Stimulated activated CD4-positive, alpha-beta T cell treated with anti-CD3 and anti-CD28 coated beads, Interleukin-2, amount 100 ng/mL, for 24 hours (primary cell): Measurements from ENCODE around the gene LRMDA.

ENCODE experiments used
- DNase-seq, 2 donors: peaks; one replicate each; pipeline ENCODE4 v3.0.0-alpha.2; 2020

Gene LRMDA

DNA sequence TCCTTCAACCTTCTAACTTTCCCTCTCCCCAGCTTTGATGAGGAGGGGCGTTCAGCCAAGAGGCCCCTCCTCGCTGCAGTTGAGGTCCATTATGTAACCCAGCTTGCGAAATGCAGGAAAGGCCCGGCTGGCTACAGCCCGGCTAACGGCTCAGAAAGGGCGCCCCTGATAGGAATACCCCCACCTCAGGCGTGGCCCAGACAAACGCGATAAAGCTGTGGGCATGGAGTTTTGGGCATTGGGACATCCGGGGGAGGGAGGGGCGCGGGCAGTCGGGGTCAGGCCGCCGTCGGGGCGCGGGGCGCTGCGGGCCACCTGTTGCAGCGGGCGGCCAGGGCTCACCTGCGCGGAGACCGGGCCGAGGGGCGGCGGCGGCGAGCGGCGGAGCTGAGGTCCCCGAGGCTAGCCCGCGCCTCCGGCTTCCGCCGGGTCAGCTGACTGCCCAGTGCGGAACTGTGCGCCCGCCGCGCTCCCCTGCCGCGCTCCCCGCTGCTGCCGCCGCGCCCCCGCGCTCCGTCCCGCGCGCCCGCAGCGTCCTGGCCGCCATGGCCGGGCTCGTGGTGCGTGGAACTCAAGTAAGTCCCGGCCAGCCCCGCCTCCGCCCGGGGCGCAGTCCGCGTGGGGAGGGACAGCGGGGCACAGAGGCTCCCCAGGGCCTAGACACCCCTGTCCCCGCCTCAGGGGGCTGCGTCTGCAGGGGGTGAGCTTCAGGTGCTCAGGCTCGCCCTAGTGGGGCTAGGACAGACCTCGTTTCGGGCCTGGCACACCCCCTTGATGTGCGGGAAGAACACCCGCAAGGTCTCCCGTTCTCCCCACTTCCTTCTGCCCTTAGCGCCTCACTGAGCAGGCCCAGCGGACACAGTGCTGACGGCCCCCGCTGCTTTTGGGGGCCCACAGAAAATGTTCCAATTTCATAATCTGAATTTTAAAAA is at the start of gene LRMDA:
Gene LRMDA (plus strand): TSS at position 445 of the 932 bp plus-strand sequence.
- DNase-seq: no peak

DNA sequence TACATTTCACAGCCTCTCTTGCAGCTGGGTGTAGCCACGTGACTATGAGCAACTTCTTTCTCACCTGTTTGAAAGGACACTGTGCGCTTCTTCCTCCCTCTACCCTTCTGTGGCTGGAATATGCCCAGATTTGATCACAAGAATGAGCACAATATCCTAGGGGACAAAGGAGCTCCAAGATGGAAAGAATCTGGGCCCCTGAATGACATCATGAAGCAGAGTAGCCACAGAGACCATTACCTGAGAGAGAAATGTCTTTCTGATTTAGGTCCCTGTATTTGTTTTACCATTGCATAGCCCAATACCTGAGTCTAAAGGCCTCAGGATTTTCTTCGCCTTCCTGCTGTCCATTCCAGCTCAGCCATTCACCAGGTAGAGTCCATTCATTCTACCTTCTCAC is 45.3 kb upstream of the LRMDA start:
- DNase-seq: no peak

DNA sequence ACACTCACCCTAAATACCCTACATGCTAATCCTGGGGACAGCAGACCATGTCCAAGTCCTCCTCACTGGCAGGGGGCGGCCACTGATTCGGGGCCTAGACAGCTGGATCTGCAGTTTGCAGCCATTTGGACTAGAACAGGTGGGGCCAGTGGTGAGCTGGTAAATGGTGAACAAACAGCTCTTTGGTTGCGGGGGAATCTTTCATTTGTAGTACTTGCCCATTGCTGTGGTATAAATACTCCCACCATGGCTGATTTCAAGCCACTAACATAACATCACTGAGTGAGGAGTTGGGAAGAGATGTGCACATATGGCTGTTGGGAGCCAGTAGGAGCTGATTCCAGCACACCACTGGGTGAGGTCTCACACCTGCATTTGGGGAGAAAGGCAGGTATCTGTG is 43.3 kb upstream of the LRMDA start:
- DNase-seq: no peak

DNA sequence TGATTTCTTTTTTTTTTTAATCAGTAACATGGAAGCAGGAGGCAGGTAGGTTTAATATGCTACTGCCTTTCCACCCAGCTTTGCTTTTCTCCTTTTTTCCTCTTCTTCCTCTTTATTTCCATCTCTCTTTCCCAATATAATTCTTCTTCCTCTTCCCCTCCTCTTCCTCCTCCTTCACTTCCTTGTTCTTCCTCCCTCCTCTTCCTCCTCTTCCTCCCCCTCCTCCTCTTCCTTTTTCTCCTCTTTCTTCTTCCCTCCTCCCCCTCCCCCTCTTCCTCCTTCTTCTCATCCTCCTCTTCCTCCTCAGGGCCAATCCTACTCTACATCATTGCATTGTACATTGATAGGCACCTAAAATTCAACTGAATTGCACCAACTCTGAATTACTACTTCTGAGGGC is 41.2 kb upstream of the LRMDA start:
- no peak for DNase-seq

DNA sequence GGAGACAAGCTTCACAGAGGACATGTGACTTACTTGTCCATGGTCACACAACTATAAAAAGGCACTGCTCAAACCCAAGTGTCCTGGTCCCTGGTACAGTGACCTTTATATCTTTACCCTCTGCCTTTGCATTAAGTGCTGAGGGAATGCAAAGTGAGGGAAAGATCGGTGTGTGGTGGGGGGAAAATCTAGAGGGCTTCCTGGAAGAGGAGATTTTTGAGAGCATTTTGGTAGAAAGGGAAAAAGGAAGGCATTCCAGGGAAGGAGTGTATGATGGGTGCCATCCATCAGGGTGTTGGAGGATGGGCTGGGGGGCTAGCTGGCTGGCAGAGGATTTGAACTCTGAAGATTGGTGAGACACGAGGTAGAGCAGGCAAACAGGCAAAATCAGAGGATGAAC is 39.2 kb upstream of the LRMDA start:
- no peak for DNase-seq

DNA sequence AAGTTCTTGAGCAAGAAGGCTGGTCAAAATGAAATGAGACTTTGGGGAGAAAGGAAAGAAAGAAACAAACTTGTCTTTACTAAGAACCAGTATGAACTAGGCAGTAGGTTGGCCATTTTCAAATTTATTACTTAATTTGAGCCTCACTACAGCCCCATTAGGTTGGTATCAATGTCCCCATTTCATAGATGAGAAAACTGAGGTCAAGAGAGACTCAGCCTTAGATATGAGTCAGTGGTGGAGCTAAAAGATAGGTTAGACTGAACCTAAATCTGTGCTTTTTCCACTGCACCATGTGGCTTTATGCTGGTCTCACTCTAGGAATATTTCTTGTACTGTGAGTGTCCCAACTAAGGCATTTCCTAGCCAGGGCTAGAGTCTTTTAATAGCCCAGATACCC is 38.7 kb upstream of the LRMDA start:
- no peak for DNase-seq

DNA sequence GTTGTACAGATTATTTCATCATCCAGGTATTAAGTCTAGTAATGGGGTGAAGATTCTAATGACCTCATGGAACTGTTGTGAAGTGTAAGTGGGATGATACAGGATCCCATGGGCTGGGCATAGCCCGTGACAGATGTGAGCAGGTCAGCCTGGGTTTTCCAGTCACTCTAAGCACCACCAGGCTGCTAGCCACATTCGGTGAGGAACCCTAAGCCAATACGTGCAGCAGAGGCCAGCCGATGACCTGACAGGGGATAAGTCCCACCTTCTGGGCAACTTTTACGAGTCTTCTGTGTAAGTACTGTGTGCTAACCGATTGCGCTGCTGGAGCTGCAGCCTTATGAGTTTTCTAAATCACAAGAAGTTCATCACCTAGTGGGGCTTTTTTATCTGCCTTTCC is 37.2 kb upstream of the LRMDA start:
- DNase-seq: no peak

DNA sequence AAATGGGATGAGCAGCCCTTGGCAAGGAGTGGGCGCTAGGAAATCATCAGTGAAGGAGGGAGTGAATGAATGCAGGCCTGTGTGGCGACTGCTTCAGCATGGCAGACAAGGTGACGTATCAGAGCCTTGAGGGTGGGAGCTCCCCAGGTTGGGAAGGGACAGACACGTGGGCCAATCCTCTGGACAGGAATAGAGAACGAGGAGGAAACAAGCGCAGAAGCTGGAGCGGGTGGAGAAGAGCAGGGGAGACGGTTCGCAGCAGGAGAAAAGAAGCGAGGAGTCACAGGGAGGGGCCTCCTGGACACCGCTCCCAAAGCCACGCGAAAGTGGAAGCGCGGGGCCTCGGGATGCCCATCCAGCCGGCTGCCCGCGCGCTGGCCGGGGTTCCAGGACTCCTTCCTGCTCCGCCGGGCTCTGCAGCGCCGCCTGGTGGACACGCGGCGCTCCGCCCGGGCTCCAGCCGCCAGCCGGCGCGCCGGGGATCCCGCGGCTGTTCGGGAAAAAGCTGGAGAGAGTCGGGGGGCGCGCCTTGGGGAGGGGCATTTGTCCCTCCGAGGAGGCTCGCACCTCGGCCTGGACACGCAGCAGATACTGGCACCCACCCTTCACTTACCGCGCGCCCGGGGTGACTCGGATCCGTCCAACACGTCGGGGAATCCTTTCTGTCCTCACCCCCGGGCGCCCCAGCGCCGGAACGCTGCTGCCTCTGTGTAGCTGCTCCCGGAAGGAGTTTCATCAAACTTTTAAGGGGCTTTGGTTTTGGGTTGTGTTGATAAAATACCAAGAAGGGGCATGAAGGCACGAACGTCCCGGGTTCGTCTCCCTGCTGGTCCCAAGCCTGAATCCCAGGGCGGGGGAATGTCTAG is 36.1 kb upstream of the LRMDA start:
- peak; percentile 24 to 58 for DNase-seq

DNA sequence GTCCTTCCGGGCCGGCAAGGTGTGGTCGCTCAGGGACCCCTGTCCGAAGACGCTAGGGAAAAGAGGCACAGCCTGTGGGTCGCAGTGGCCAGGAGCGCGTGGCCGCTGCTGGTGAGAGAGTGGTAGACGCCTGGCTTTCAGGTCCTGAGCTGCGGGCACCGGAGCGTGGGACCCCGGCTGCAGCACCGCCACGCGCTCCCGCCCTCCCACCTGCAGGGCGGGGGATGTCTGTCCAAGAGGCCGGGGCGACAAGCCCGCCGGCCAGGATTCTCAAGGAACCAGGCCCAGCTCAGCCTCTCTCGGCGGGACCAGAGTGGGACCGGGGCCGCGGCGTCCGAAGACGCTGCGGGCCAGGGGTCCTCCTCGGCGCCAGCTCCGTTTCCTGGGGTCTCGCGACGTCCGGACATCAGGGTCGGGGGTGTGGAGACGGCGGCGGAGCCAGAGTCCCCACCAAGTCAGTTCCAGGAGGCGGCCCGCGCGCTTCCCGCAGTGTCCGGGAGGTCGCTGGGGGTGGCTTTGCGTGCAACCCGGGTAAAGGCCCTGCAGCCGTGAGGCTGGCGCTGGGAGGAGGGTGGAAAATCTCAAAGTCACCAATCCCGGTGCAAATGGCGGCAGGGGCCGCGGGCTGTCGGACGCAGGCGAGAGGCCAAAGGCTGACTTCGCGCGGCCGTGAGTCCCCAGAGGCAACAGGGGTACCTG is 35.3 kb upstream of the LRMDA start:
- no peak for DNase-seq

DNA sequence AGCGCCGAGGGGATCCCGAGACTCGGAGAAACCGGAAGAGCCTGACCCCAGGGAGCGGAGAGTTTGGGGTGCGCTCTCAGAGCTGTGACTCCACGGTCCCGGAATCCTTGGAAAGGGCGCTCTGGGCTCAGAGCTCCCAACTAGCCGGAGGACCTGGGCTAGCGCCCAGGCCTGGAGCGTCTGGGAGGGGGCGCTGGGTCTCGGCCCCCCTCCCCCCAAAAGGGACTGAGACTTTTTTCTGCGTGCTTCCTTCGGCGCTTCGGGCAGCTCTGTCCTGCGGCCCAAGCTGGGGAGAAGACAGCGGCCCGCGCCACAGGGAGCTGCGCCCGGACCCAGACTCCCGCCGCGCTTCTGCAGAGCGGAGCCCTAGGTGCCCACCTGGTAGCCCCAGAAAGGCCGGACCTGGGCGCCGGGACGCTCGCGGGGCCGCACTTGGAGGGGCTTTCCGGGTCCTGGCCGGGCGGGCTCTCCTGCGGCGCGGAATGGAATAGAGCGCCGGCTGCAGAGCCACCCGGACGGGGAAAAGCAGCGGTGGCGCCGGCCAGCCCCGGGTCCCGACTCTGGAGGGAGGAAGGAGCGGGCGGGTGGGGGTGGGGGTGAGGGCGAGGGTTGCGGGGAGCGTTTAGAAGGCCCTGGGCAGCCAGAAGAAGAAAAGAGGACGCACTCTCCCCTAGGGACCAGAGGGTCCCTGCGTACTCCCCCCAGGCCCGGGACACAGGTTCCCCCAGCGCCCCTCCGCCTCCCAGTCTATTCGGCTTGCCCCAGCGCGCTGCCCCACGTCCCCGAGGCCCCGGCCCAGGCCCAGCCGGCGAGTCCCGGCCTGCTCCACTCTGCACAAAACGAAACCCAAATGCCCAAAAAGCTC is 34.6 kb upstream of the LRMDA start:
- DNase-seq: no peak

DNA sequence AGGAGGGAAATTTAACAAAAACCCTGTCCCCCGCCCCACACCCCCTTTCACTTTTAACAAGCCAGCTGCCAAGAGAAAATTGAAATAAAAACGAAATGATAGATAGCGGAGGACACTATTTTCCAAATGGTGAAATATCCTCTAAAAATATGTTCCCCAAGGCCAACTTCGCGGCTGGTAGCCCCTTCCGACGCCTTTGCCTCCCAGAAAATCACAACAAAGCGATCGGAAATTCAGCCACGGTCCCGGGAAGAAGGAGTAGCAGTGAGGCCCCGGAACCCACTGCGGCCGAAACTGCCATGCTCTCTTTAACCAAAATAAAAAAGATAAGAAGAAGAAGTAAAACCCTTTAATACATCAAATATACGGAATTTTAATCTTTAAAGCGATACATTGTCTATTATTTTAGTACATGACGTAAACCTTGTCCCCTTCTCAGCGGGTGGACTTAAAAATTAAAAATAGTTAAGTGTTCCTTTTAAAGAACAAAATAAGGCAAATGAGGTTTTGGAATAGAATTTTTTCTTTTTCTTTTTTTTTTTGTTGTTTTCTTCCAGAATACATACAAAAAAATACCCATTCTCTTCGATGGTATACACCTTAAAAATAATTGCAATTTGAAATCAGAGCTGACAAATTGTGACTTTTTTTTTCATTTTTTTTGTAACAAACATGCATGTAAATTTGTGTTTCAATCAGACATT is 33.8 kb upstream of the LRMDA start:
- no peak for DNase-seq

DNA sequence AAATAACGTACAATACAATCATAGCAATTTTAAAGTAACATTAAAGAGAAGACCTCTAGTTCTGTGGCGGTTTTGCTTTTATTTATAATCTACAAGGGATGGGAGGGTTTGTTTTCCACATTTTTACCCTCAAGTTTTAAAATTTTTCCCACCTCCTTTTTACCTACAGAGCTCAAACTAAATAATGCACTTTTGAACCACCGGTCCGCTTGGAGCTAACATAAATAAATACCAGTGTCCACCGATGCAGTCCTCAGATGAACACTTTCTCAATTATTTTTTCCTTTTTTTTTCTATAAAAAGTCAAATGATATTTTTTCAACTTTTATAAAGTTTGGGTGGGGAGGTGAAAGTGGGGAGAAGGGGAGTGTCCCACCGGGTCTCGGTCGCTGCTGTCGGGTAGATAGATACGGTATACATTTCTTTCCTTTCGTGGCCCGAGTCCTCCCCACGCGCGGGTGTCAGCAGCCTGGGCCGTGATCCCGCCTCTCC is 33.2 kb upstream of the LRMDA start:
- DNase-seq: no peak

DNA sequence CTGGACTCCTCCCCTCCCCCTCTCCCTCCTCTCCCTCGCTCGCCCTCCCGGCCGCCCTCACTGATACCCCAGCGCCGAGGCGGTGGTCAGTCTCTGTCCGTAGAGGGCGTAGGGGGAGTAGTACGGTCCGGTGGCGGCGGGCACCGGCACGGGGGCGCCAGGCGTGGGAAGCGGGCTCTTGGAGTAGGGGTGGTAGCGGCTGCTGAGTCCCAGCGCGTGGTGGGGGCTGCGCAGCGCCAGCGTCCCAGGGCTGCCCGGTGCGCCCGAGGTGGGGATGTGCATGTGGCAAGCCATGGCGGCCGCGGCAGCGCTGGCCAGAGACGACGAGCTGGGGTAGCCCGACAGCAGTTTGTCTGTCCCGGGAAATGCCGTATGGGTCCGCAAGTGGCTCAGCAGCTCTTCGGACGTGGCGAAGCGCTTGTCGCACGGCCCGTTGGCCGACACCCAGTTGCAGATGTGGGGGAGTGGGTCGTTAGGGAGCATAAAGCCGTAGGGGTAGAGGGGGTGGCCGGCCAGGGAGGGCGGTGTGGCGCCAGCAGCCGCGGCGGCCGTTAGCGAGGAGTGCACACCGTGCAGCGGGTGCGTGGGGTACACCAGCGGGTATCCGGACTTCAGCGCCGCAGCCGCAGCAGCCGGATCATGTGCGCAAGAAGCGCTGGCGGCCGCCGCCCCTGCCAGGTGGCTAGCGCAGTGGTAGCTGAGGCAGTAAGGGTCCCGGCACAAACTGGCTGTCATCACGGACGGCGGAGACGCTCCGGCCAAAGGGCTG is 32.5 kb upstream of the LRMDA start:
- DNase-seq: no peak

DNA sequence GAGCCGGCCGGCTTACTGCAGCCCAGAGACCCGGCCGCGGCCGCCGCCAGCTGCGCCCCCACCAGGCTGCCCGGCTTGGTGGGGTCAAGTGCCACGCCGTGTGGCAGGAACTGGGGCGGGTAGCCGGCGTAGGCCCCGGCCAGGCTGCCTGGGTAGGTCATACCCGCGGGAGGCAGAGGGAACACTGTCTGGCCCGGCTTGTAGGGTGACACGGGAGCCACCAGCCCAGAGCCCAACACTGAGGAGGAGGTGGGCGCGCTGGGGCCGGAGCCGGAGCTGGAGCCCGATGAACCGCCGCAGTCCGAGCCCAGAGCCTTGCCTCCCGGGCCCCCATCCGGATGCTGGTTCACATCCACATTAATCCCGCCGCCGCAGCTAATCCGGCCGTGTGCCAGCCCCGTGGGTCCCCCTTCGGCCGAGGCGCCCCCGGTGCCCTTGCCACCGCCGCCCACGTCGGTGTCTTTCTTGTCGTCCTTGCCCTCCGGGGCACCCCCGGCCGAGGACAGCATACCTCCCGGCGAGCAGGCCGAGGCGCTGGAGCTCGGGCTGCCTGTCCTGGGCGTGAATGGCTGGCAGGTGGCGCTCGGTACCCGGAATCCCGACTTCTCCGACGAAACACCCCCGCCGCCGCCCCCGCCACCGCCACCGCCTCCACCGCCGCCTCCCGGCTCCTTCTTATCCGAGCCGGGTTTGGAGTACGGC is 31.8 kb upstream of the LRMDA start:
- DNase-seq: peak; percentile 40 to 63

DNA sequence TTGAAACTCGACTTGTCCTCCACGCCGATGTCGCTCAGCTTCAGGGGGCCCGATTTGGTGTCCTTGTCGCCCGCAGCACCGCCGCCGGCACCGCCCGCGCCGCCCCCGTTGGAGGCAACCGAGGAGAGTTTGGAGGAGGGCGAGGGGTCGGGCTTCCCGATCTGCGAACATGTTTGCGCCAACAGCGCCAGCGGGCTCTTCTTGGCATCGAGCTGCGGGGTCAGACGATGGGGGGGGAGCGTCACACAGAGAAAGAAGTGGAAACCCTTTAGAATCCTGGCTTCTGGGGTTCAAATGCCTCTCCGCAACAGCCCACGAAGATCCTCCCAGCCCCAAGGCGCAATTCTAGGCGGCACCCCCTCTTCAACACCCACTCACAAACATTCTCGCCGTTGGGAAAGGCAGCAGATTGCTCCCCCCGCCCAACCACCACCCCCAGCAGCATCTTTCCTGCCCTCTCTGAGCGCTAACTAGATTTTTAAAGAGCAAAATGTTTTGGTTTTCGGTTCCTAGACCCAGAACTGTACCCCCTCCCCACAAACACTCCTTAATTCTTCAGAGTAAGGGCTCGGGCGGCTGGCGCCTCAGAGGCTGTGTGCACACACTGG is 31.2 kb upstream of the LRMDA start:
- no peak for DNase-seq

DNA sequence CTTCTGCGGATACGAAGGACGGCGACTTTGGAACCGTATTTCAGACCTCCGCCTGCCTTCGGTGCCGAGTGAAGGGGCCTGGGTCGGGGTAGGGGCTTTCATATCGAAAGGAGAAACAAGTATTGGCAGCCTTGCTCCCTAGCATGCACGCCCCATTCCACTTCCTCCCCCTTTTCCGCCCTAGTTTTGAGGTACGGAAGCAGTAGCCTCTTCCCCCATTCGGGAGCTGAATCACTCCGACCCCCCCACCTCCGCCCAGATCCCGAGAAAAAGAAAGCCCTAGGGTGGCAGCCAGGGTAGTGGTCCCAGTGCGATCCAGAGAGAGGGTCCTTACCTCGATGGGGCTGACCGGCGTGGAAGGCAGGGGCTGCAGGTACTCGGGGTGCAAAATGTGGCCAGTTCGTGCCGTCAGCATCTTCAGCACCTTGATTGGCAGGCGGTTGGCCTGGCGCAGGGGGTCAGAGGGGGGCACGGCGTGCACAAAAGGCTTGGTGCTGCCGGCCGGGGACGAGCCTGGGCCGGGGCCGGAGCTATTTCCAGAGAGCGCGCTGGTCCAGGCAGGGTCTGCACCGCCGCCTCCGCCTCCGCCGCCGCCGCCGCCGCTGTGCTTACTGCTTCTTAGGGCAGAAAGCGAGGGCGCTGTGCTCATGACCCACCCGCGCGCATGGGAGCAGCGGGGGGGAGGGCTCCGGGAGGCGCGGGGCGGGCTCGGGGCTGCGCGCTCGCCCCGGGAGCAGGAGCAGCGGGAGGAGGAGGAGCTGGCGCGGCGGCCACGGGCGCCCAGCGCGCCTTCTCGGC is 30.5 kb upstream of the LRMDA start:
- no peak for DNase-seq

DNA sequence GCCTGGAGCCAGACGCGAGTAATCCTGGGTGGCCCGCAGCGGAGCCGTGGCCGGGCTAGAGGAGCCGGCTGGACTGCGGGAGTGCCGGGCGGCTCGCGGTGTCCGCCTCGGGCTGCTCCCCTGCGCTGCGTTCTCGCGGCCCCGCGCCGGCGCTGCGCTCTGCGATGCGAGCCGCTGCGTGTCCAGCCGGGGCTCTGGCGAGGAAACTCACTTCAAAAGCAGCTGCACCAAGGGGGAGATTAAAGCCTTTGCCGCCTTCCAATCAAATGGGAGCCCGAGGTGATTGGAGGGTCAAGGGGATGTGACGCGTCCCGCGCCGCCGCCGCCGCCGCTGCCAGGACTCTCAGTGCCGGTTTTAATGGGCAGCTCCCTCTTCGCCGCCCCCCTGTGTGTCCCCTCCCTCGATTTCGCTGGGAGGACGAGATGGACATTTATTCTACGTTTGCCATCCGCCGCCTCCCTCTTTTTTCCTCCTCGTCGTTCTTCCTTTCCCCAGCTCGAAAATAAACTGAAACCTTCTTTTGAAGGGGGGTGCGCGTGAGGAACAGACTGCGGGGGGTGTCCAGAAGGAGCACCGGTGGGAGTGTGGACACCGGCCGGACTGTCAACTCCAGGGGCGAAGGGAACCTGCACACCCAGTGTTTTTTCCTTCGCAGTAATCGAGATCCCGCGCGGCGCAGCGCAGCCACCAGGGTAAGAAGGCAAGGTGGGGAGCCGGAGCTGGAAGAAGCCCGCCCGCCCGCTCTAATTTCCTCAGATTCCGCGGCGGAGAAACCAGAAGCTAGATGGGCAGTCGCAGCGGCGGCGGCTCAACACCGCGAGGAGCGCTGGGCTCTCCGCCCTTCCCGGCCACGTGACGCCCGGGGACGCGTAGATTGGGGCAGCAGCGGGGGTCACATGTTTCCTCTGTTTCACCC is 29.6 kb upstream of the LRMDA start, which contains the start of gene ZNF503:
Gene ZNF503 (minus strand): TSS at position 196 of the 917 bp plus-strand sequence. CDS start 345 bp downstream, outside the sequence.
- peak; percentile 48 to 61 for DNase-seq
